Left hindlimb (tissue), 1 donor: Measurements from ENCODE around the gene LBH.

ENCODE experiments used
- DNase-seq: peaks from one replicate; pipeline ENCODE4 v3.0.0-alpha.2; 2018

LBH gene

GRCh38 chr2:30277582-30277981 is 46.2 kb downstream of the LBH start:
- DNase-seq, result no peak

GRCh38 chr2:30278419-30278818 is 47.1 kb downstream of the LBH start:
- DNase-seq, result no peak

GRCh38 chr2:30280596-30281434 is 49.5 kb downstream of the LBH start:
- no peak for DNase-seq

- DNase-seq, result no peak
Observed at GRCh38 chr2:30282081-30282480, 50.7 kb downstream of the LBH start.

GRCh38 chr2:30282721-30283120 is 51.4 kb downstream of the LBH start:
- no peak for DNase-seq

- no peak for DNase-seq
Observed at GRCh38 chr2:30283931-30284565, 52.7 kb downstream of the LBH start.

GRCh38 chr2:30285758-30286157 is 54.4 kb downstream of the LBH start:
- DNase-seq, result no peak

GRCh38 chr2:30287190-30287840 is 56.0 kb downstream of the LBH start:
- no peak for DNase-seq

- no peak for DNase-seq
Observed at GRCh38 chr2:30287857-30288513, 56.7 kb downstream of the LBH start.

GRCh38 chr2:30288561-30288960 is 57.2 kb downstream of the LBH start:
- no peak for DNase-seq

GRCh38 chr2:30293303-30293921 is 62.1 kb downstream of the LBH start:
- no peak for DNase-seq

GRCh38 chr2:30294133-30294532 is 62.8 kb downstream of the LBH start:
- no peak for DNase-seq

- no peak for DNase-seq
Observed at GRCh38 chr2:30296496-30296895, 65.2 kb downstream of the LBH start.

- no peak for DNase-seq
Observed at GRCh38 chr2:30298302-30298701, 67.0 kb downstream of the LBH start.

- DNase-seq, result no peak
Observed at GRCh38 chr2:30300122-30300455, 68.8 kb downstream of the LBH start.

- no peak for DNase-seq
Observed at GRCh38 chr2:30300456-30301221, 69.3 kb downstream of the LBH start.

- no peak for DNase-seq
Observed at GRCh38 chr2:30301551-30301950, 70.2 kb downstream of the LBH start.

GRCh38 chr2:30302566-30302965 is 71.2 kb downstream of the LBH start:
- no peak for DNase-seq

- DNase-seq, result no peak
Observed at GRCh38 chr2:30303095-30303494, 71.8 kb downstream of the LBH start.

- DNase-seq, result no peak
Observed at GRCh38 chr2:30305235-30305634, 73.9 kb downstream of the LBH start.

GRCh38 chr2:30306522-30306921 is 75.2 kb downstream of the LBH start:
- no peak for DNase-seq

- DNase-seq, result no peak
Observed at GRCh38 chr2:30308280-30308679, 76.9 kb downstream of the LBH start.
